OCI-LY7 (cell line): Measurements from ENCODE around the gene SLIT3.

Source experiments
- EZH2phosphoT487 ChIP-seq: fragments of 200-600 bp; sonication (generic); IDR thresholded peaks from 2 replicates; pipeline ENCODE4 v1.6.1; 2018; ENCODE audit warnings: low read depth, borderline replicate concordance, mild to moderate bottlenecking, mixed run types, antibody characterized with exemption, low read length, moderate library complexity, mixed read lengths
- TF ChIP-seq, protein P1 (sequence below): fragments of 200-600 bp; sonication (generic); conservative IDR thresholded peaks from 2 replicates; pipeline ENCODE4 v1.5.1; 2014; ENCODE audit warnings: mild to moderate bottlenecking, antibody characterized with exemption, low read length, moderate library complexity, mixed read lengths

DNA sequence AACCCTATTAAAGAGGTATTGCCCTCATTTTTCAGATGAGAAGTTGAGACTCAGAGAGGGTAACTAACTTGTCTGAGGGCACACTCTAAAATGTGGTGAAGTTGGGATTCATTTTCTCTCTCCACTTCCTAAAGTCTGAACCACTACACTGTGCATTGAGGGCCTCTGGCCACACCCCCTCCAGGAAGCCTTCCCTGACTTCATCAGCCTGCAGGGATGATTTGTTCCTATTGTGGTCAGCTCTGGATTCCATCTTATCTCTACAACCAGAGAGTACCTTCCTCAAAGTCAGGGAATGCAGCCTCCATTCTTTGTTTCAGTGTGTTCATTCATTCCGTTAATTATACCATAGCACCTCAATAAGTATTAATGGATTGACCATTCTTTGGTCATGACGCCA is 365.8 kb downstream of the SLIT3 start:
- TF ChIP-seq, protein P1, sequence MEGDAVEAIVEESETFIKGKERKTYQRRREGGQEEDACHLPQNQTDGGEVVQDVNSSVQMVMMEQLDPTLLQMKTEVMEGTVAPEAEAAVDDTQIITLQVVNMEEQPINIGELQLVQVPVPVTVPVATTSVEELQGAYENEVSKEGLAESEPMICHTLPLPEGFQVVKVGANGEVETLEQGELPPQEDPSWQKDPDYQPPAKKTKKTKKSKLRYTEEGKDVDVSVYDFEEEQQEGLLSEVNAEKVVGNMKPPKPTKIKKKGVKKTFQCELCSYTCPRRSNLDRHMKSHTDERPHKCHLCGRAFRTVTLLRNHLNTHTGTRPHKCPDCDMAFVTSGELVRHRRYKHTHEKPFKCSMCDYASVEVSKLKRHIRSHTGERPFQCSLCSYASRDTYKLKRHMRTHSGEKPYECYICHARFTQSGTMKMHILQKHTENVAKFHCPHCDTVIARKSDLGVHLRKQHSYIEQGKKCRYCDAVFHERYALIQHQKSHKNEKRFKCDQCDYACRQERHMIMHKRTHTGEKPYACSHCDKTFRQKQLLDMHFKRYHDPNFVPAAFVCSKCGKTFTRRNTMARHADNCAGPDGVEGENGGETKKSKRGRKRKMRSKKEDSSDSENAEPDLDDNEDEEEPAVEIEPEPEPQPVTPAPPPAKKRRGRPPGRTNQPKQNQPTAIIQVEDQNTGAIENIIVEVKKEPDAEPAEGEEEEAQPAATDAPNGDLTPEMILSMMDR = no peak
- no peak for TF ChIP-seq EZH2phosphoT487
